Measurements from ENCODE around the gene SNX33.
"Not testable (repeated sequence)": the region's sequence is repeated elsewhere in the genome, so short reads cannot be mapped to it uniquely, and the experiment has no call there.

The SNX33 gene

GRCh38 chr15:75677465-75678323 is 30.0 kb downstream of the SNX33 start:
- H3K9me3 ChIP-seq (ENCODE audit: control insufficient read depth, insufficient read depth, low read depth, low read length), result no peaks in the 10 kb centered on the region
- H3K27me3 ChIP-seq (ENCODE audit: control insufficient read depth, insufficient read depth, low read length), result no peaks in the 10 kb centered on the region
- H3K4me1 ChIP-seq (ENCODE audit: control insufficient read depth, insufficient read depth, low read length), result peaks cover 18% of the 10 kb centered on the region
- no peaks in the 10 kb centered on the region for H3K36me3 ChIP-seq (ENCODE audit: control insufficient read depth, insufficient read depth, low read length)
- H3K9ac ChIP-seq (ENCODE audit: low read length), result no peak overlapping the region
- no peak overlapping the region for H3K27ac ChIP-seq (ENCODE audit: low read depth, low read length)
- H3K4me3 ChIP-seq (ENCODE audit: low read depth, low read length), result no peak overlapping the region

GRCh38 chr15:75678324-75678690 is 30.6 kb downstream of the SNX33 start:
- not testable (repeated sequence) for H3K27ac ChIP-seq (ENCODE audit: low read depth, low read length); H3K36me3 ChIP-seq (ENCODE audit: control insufficient read depth, insufficient read depth, low read length); H3K9ac ChIP-seq (ENCODE audit: low read length); H3K9me3 ChIP-seq (ENCODE audit: control insufficient read depth, insufficient read depth, low read depth, low read length); H3K4me3 ChIP-seq (ENCODE audit: low read depth, low read length); H3K27me3 ChIP-seq (ENCODE audit: control insufficient read depth, insufficient read depth, low read length)
- peaks cover 12% of the 10 kb centered on the region; the same call in 1 of the 2 replicates for H3K4me1 ChIP-seq (ENCODE audit: control insufficient read depth, insufficient read depth, low read length)

GRCh38 chr15:75680007-75680789 is 32.5 kb downstream of the SNX33 start:
- Histone ChIP-seq H3K9ac (ENCODE audit: low read length) (no peak overlapping the region), H3K27ac (ENCODE audit: low read depth, low read length) (no peak overlapping the region)

GRCh38 chr15:75682181-75683135 is 34.7 kb downstream of the SNX33 start:
- H3K4me1 ChIP-seq (ENCODE audit: control insufficient read depth, insufficient read depth, low read length), result peaks cover 8% of the 10 kb centered on the region; the same call in 1 of the 2 replicates
- no peak overlapping the region for H3K27ac ChIP-seq (ENCODE audit: low read depth, low read length)
- H3K27me3 ChIP-seq (ENCODE audit: control insufficient read depth, insufficient read depth, low read length), result no peaks in the 10 kb centered on the region
- no peaks in the 10 kb centered on the region for H3K9me3 ChIP-seq (ENCODE audit: control insufficient read depth, insufficient read depth, low read depth, low read length)
- H3K9ac ChIP-seq (ENCODE audit: low read length), result no peak overlapping the region
- no peak overlapping the region for H3K4me3 ChIP-seq (ENCODE audit: low read depth, low read length)
- H3K36me3 ChIP-seq (ENCODE audit: control insufficient read depth, insufficient read depth, low read length), result no peaks in the 10 kb centered on the region

More at GRCh38 chr15:75680007-75680789, 32.5 kb downstream of the SNX33 start:
- Histone ChIP-seq H3K27me3 (ENCODE audit: control insufficient read depth, insufficient read depth, low read length) (no peaks in the 10 kb centered on the region), H3K9me3 (ENCODE audit: control insufficient read depth, insufficient read depth, low read depth, low read length) (no peaks in the 10 kb centered on the region), H3K4me3 (ENCODE audit: low read depth, low read length) (no peak overlapping the region), H3K4me1 (ENCODE audit: control insufficient read depth, insufficient read depth, low read length) (peaks cover 8% of the 10 kb centered on the region; the same call in 1 of the 2 replicates), H3K36me3 (ENCODE audit: control insufficient read depth, insufficient read depth, low read length) (no peaks in the 10 kb centered on the region)

- H3K9me3 ChIP-seq (ENCODE audit: control insufficient read depth, insufficient read depth, low read depth, low read length); H3K36me3 ChIP-seq (ENCODE audit: control insufficient read depth, insufficient read depth, low read length); H3K4me1 ChIP-seq (ENCODE audit: control insufficient read depth, insufficient read depth, low read length); H3K27me3 ChIP-seq (ENCODE audit: control insufficient read depth, insufficient read depth, low read length); H3K4me3 ChIP-seq (ENCODE audit: low read depth, low read length); H3K27ac ChIP-seq (ENCODE audit: low read depth, low read length); H3K9ac ChIP-seq (ENCODE audit: low read length): not testable (repeated sequence)
These were observed 36.1 kb downstream of the SNX33 start for GRCh38 chr15:75683646-75684312.

GRCh38 chr15:75684648-75685047 is 36.9 kb downstream of the SNX33 start:
- peaks cover 8% of the 10 kb centered on the region; the same call in 1 of the 2 replicates for H3K4me1 ChIP-seq (ENCODE audit: control insufficient read depth, insufficient read depth, low read length)
- no peak overlapping the region for H3K9ac ChIP-seq (ENCODE audit: low read length)
- H3K36me3 ChIP-seq (ENCODE audit: control insufficient read depth, insufficient read depth, low read length), result no peaks in the 10 kb centered on the region
- H3K4me3 ChIP-seq (ENCODE audit: low read depth, low read length), result no peak overlapping the region
- no peak overlapping the region for H3K27ac ChIP-seq (ENCODE audit: low read depth, low read length)
- no peaks in the 10 kb centered on the region for H3K9me3 ChIP-seq (ENCODE audit: control insufficient read depth, insufficient read depth, low read depth, low read length)
- no peaks in the 10 kb centered on the region for H3K27me3 ChIP-seq (ENCODE audit: control insufficient read depth, insufficient read depth, low read length)

- no peaks in the 10 kb centered on the region for H3K27me3 ChIP-seq (ENCODE audit: control insufficient read depth, insufficient read depth, low read length)
- H3K27ac ChIP-seq (ENCODE audit: low read depth, low read length), result no peak overlapping the region
- no peak overlapping the region for H3K9ac ChIP-seq (ENCODE audit: low read length)
- H3K4me1 ChIP-seq (ENCODE audit: control insufficient read depth, insufficient read depth, low read length), result peaks cover 3% of the 10 kb centered on the region; the same call in 1 of the 2 replicates
- H3K36me3 ChIP-seq (ENCODE audit: control insufficient read depth, insufficient read depth, low read length), result no peaks in the 10 kb centered on the region
- no peaks in the 10 kb centered on the region for H3K9me3 ChIP-seq (ENCODE audit: control insufficient read depth, insufficient read depth, low read depth, low read length)
- H3K4me3 ChIP-seq (ENCODE audit: low read depth, low read length), result no peak overlapping the region
These were observed 37.5 kb downstream of the SNX33 start for GRCh38 chr15:75685195-75685594.

GRCh38 chr15:75686212-75686642 is 38.5 kb downstream of the SNX33 start:
- not testable (repeated sequence) for H3K4me3 ChIP-seq (ENCODE audit: low read depth, low read length); H3K9ac ChIP-seq (ENCODE audit: low read length); H3K9me3 ChIP-seq (ENCODE audit: control insufficient read depth, insufficient read depth, low read depth, low read length); H3K27ac ChIP-seq (ENCODE audit: low read depth, low read length); H3K4me1 ChIP-seq (ENCODE audit: control insufficient read depth, insufficient read depth, low read length); H3K36me3 ChIP-seq (ENCODE audit: control insufficient read depth, insufficient read depth, low read length); H3K27me3 ChIP-seq (ENCODE audit: control insufficient read depth, insufficient read depth, low read length)

GRCh38 chr15:75687486-75688277 is 40.0 kb downstream of the SNX33 start:
- Histone ChIP-seq H3K4me3 (ENCODE audit: low read depth, low read length) (no peak overlapping the region), H3K36me3 (ENCODE audit: control insufficient read depth, insufficient read depth, low read length) (no peaks in the 10 kb centered on the region), H3K27me3 (ENCODE audit: control insufficient read depth, insufficient read depth, low read length) (no peaks in the 10 kb centered on the region), H3K27ac (ENCODE audit: low read depth, low read length) (no peak overlapping the region), H3K4me1 (ENCODE audit: control insufficient read depth, insufficient read depth, low read length) (peaks cover 3% of the 10 kb centered on the region; the same call in 1 of the 2 replicates), H3K9ac (ENCODE audit: low read length) (no peak overlapping the region), H3K9me3 (ENCODE audit: control insufficient read depth, insufficient read depth, low read depth, low read length) (no peaks in the 10 kb centered on the region)

GRCh38 chr15:75688278-75688557 is 40.5 kb downstream of the SNX33 start:
- Histone ChIP-seq H3K9me3 (ENCODE audit: control insufficient read depth, insufficient read depth, low read depth, low read length) (no peaks in the 10 kb centered on the region), H3K27me3 (ENCODE audit: control insufficient read depth, insufficient read depth, low read length) (no peaks in the 10 kb centered on the region), H3K9ac (ENCODE audit: low read length) (no peak overlapping the region), H3K4me3 (ENCODE audit: low read depth, low read length) (no peak overlapping the region), H3K27ac (ENCODE audit: low read depth, low read length) (no peak overlapping the region), H3K36me3 (ENCODE audit: control insufficient read depth, insufficient read depth, low read length) (no peaks in the 10 kb centered on the region), H3K4me1 (ENCODE audit: control insufficient read depth, insufficient read depth, low read length) (peaks cover 4% of the 10 kb centered on the region; the same call in 1 of the 2 replicates)
